Stimulated activated CD8-positive, alpha-beta memory T cell treated with anti-CD3 and anti-CD28 coated beads, Interleukin-7, amount 100 ng/mL, for 1 hour (primary cell): ENCODE data around the gene PLCD3.

Experiments
- DNase-seq, 2 donors: peaks; one replicate each; pipeline ENCODE4 v3.0.0-alpha.2; 2020; ENCODE audit warnings: low read depth in 2 of 2

PLCD3 gene

GRCh38 chr17:45103269-45103795 is 29.0 kb downstream of the PLCD3 start:
- DNase-seq: no peak

- no peak for DNase-seq
These were observed 29.5 kb downstream of the PLCD3 start for GRCh38 chr17:45102856-45103255.

- DNase-seq: no peak
These were observed 30.2 kb downstream of the PLCD3 start for GRCh38 chr17:45101883-45102811.

- DNase-seq: no peak
These were observed 30.8 kb downstream of the PLCD3 start for GRCh38 chr17:45101546-45101882.

GRCh38 chr17:45098869-45099616 is 33.3 kb downstream of the PLCD3 start:
- peak; percentile 41 to 59 for DNase-seq

GRCh38 chr17:45098081-45098868 is 34.0 kb downstream of the PLCD3 start:
- DNase-seq: no peak

- DNase-seq: no peak
These were observed 35.4 kb downstream of the PLCD3 start for GRCh38 chr17:45096926-45097325.

GRCh38 chr17:45096141-45096540 is 36.2 kb downstream of the PLCD3 start:
- no peak for DNase-seq

- no peak for DNase-seq
These were observed 38.7 kb downstream of the PLCD3 start for GRCh38 chr17:45093444-45094110.

GRCh38 chr17:45092911-45093430 is 39.3 kb downstream of the PLCD3 start:
- no peak for DNase-seq

GRCh38 chr17:45091778-45092425 is 40.4 kb downstream of the PLCD3 start:
- DNase-seq: no peak

GRCh38 chr17:45090711-45091110 is 41.6 kb downstream of the PLCD3 start:
- DNase-seq: no peak

GRCh38 chr17:45088741-45089140 is 43.6 kb downstream of the PLCD3 start:
- DNase-seq: no peak

- no peak for DNase-seq
These were observed 44.3 kb downstream of the PLCD3 start for GRCh38 chr17:45087978-45088377.

GRCh38 chr17:45087504-45087975 is 44.8 kb downstream of the PLCD3 start:
- DNase-seq: no peak

GRCh38 chr17:45086865-45087503 is 45.3 kb downstream of the PLCD3 start:
- no peak for DNase-seq

GRCh38 chr17:45086391-45086790 is 45.9 kb downstream of the PLCD3 start:
- DNase-seq: no peak

- DNase-seq: no peak
These were observed 51.1 kb downstream of the PLCD3 start for GRCh38 chr17:45081047-45081703.

- DNase-seq: no peak
These were observed 54.7 kb downstream of the PLCD3 start for GRCh38 chr17:45077643-45078042.
